COLO829 (cell line): ENCODE data around the gene RCAN3.

ENCODE experiments used
- DNase-seq: peaks from one replicate; pipeline ENCODE4 v3.0.0; 2012; ENCODE audit warnings: low spot score

RCAN3 gene

GRCh38 chr1:24580756-24581155 is 78.1 kb downstream of the RCAN3 start:
- no peak for DNase-seq

- DNase-seq: no peak
Observed at GRCh38 chr1:24584171-24584647, 81.6 kb downstream of the RCAN3 start.

- DNase-seq: no peak
Observed at GRCh38 chr1:24586119-24586518, 83.5 kb downstream of the RCAN3 start.

- peak; percentile 63 for DNase-seq
Observed at GRCh38 chr1:24586970-24587820, 84.6 kb downstream of the RCAN3 start.

GRCh38 chr1:24588573-24588972 is 85.9 kb downstream of the RCAN3 start:
- DNase-seq: no peak

GRCh38 chr1:24589200-24589599 is 86.6 kb downstream of the RCAN3 start:
- no peak for DNase-seq
